ENCODE data around the gene IL17REL. TPM values are rescaled to one million over a fixed set of nuclear protein-coding genes. Genes with fewer than 3 reads are reported as not detected.

IL17REL gene
- total and polyA plus RNA-seq, 4 donors: 0.02 to 0.51 (median 0.19) TPM; not detected in 1

- no peak for DNase-seq
- H3K27ac ChIP-seq (ENCODE audit: low read depth in 1 of 2, low read length in 1 of 2): no peak within 1 kb of the TSS
- no peak within 1 kb of the TSS for H3K4me3 ChIP-seq
- H3K4me1 ChIP-seq (ENCODE audit: control insufficient read depth in 5 of 5, insufficient read depth in 5 of 5, low read length in 5 of 5): peaks cover 2 to 15% (median 4%) of the 10 kb centered on the region in 5 donors
- peaks cover 0 to 10% (median 0%) of the 10 kb centered on the region in 4 donors for H3K9me3 ChIP-seq (ENCODE audit: control insufficient read depth in 4 of 4, insufficient read depth in 3 of 4, low read length in 3 of 4)
- 12 to 17% methylated on average over 64 to 102 of the region's 102 CpGs for WGBS, 2 donors
- no peak for TF ChIP-seq CTCF (IDR thresholded peaks at IDR 0.05; ENCODE audit: control extremely low read depth, extremely low read depth)
- ATAC-seq (ENCODE audit: insufficient read depth, low FRiP score): no peak
- no peaks in the 10 kb centered on the region for H3K27me3 ChIP-seq (ENCODE audit: control insufficient read depth in 3 of 3, insufficient read depth in 3 of 3, low read length in 2 of 3)
- H3K36me3 ChIP-seq (ENCODE audit: control insufficient read depth in 4 of 4, insufficient read depth in 4 of 4, low read length in 4 of 4): no peaks in the 10 kb centered on the region
- H3K9ac ChIP-seq (ENCODE audit: insufficient read depth in 1 of 2, low read length in 2 of 2): no peak within 1 kb of the TSS
These were observed 45.7 kb upstream of the IL17REL start, which contains the start of gene TTLL8 for GRCh38 chr22:50058061-50058905. Gene TTLL8 (minus strand): TSS chr22:50058298.

- Histone ChIP-seq H3K4me3 (no peak overlapping the region), H3K9ac (ENCODE audit: insufficient read depth in 1 of 2, low read length in 2 of 2) (no peak overlapping the region), H3K36me3 (ENCODE audit: control insufficient read depth in 4 of 4, insufficient read depth in 4 of 4, low read length in 4 of 4) (no peaks in the 10 kb centered on the region), H3K27me3 (ENCODE audit: control insufficient read depth in 3 of 3, insufficient read depth in 3 of 3, low read length in 2 of 3) (no peaks in the 10 kb centered on the region), H3K9me3 (ENCODE audit: control insufficient read depth in 4 of 4, insufficient read depth in 3 of 4, low read length in 3 of 4) (peaks cover 0 to 12% (median 0%) of the 10 kb centered on the region in 4 donors), H3K4me1 (ENCODE audit: control insufficient read depth in 5 of 5, insufficient read depth in 5 of 5, low read length in 5 of 5) (peaks cover 2 to 15% (median 4%) of the 10 kb centered on the region in 5 donors), H3K27ac (ENCODE audit: low read depth in 1 of 2, low read length in 1 of 2) (no peak overlapping the region)
- ATAC-seq (ENCODE audit: insufficient read depth, low FRiP score): no peak
- WGBS, 2 donors: 88 to 93% methylated on average over 14 of the region's 14 CpGs
- peak in 1 of 3 donors; percentile 27 for DNase-seq
- no peak for TF ChIP-seq CTCF (IDR thresholded peaks at IDR 0.05; ENCODE audit: control extremely low read depth, extremely low read depth)
These were observed 44.9 kb upstream of the IL17REL start for GRCh38 chr22:50057278-50058060.

GRCh38 chr22:50056214-50056972, 43.8 kb upstream of the IL17REL start:
- no peak for ATAC-seq (ENCODE audit: insufficient read depth, low FRiP score)
- no peak overlapping the region for H3K4me3 ChIP-seq
- no peaks in the 10 kb centered on the region for H3K27me3 ChIP-seq (ENCODE audit: control insufficient read depth in 3 of 3, insufficient read depth in 3 of 3, low read length in 2 of 3)
- TF ChIP-seq CTCF (IDR thresholded peaks at IDR 0.05; ENCODE audit: control extremely low read depth, extremely low read depth): no peak
- H3K9ac ChIP-seq (ENCODE audit: insufficient read depth in 1 of 2, low read length in 2 of 2): no peak overlapping the region
- H3K36me3 ChIP-seq (ENCODE audit: control insufficient read depth in 4 of 4, insufficient read depth in 4 of 4, low read length in 4 of 4): no peaks in the 10 kb centered on the region
- H3K27ac ChIP-seq (ENCODE audit: low read depth in 1 of 2, low read length in 1 of 2): no peak overlapping the region
- H3K9me3 ChIP-seq (ENCODE audit: control insufficient read depth in 4 of 4, insufficient read depth in 3 of 4, low read length in 3 of 4): peaks cover 0 to 12% (median 0%) of the 10 kb centered on the region in 4 donors
- WGBS, 2 donors: 71 to 73% methylated on average over 33 to 34 of the region's 34 CpGs
- DNase-seq: no peak
- peaks cover 2 to 14% (median 4%) of the 10 kb centered on the region in 5 donors for H3K4me1 ChIP-seq (ENCODE audit: control insufficient read depth in 5 of 5, insufficient read depth in 5 of 5, low read length in 5 of 5)
